NCI-H1694 treated with DMSO at 0.1 percent for 48 hours (cell line): ENCODE measurements around the gene C16orf82.

Experiments used
- DNase-seq: peaks from one replicate; lab custom pipeline; 2025; lab: John Stamatoyannopoulos, UW

Gene C16orf82

GRCh38 chr16:27088216-27088615 is 21.5 kb downstream of the C16orf82 start:
- no peak for DNase-seq

- no peak for DNase-seq
Observed at GRCh38 chr16:27096375-27096774, 29.6 kb downstream of the C16orf82 start.

- no peak for DNase-seq
Observed at GRCh38 chr16:27097800-27098230, 31.1 kb downstream of the C16orf82 start.

GRCh38 chr16:27098366-27099049 is 31.8 kb downstream of the C16orf82 start:
- no peak for DNase-seq

GRCh38 chr16:27102701-27103575 is 36.2 kb downstream of the C16orf82 start:
- DNase-seq, result no peak

GRCh38 chr16:27103954-27104353 is 37.2 kb downstream of the C16orf82 start:
- DNase-seq, result no peak

- no peak for DNase-seq
Observed at GRCh38 chr16:27106305-27106704, 39.6 kb downstream of the C16orf82 start.

- DNase-seq, result no peak
Observed at GRCh38 chr16:27107185-27107592, 40.5 kb downstream of the C16orf82 start.

GRCh38 chr16:27108051-27108770 is 41.5 kb downstream of the C16orf82 start:
- no peak for DNase-seq

- no peak for DNase-seq
Observed at GRCh38 chr16:27108826-27109665, 42.3 kb downstream of the C16orf82 start.

- peak; percentile 4 for DNase-seq
Observed at GRCh38 chr16:27109666-27110523, 43.2 kb downstream of the C16orf82 start.

GRCh38 chr16:27110524-27110896 is 43.8 kb downstream of the C16orf82 start:
- no peak for DNase-seq

GRCh38 chr16:27111486-27111885 is 44.8 kb downstream of the C16orf82 start:
- DNase-seq, result no peak

GRCh38 chr16:27112093-27112811 is 45.5 kb downstream of the C16orf82 start:
- DNase-seq, result no peak

GRCh38 chr16:27113341-27113841 is 46.7 kb downstream of the C16orf82 start:
- no peak for DNase-seq

- no peak for DNase-seq
Observed at GRCh38 chr16:27114006-27114405, 47.3 kb downstream of the C16orf82 start.

GRCh38 chr16:27118526-27118925 is 51.8 kb downstream of the C16orf82 start:
- no peak for DNase-seq
